Measurements from ENCODE around the gene MMRN1.

GRCh38 chr4:89939546-89939945 lies 44.9 kb downstream of the MMRN1 start:
- TF ChIP-seq POLR2A (IDR thresholded peaks at IDR 0.05; ENCODE audit: low read depth) (no peak), CTCF (IDR thresholded peaks at IDR 0.05) (no peak), POLR2AphosphoS5 (IDR thresholded peaks at IDR 0.05) (no peak), EP300 (IDR thresholded peaks at IDR 0.05) (no peak)

Data from esophagus muscularis mucosa (tissue), 4 donors.